ENCODE data around the gene GCAT.

Gene GCAT

GRCh38 chr22:37804881-37805809 is 2.6 kb upstream of the GCAT start:
- ATAC-seq, result peak; percentile 25
- no peak for TF ChIP-seq PATZ1 (CRISPR knock-in tag; IDR thresholded peaks at IDR 0.05; ENCODE audit: borderline replicate concordance)
- no peak for TF ChIP-seq ZC3H10 (CRISPR knock-in tag; IDR thresholded peaks at IDR 0.05)
- no peak for TF ChIP-seq PPARA (CRISPR knock-in tag; IDR thresholded peaks at IDR 0.05; ENCODE audit: borderline replicate concordance)
- 0 out of 2 replicates have a peak, but pooled peaks have one; percentile 39 for TF ChIP-seq GLIS3 (CRISPR knock-in tag; IDR thresholded peaks at IDR 0.05)
- TF ChIP-seq TOX (CRISPR knock-in tag; IDR thresholded peaks at IDR 0.05; ENCODE audit: borderline replicate concordance), result no peak
- TF ChIP-seq ZNF565 (CRISPR knock-in tag; conservative IDR thresholded peaks at IDR 0.05; ENCODE audit: low read depth), result 0 out of 2 replicates have a peak, but pooled peaks have one; percentile 30
- TF ChIP-seq ZFP30 (CRISPR knock-in tag; IDR thresholded peaks at IDR 0.05), result no peak
- TF ChIP-seq ESRRG (CRISPR knock-in tag; IDR thresholded peaks at IDR 0.05), result no peak
- no peak for TF ChIP-seq ARNTL (CRISPR knock-in tag; IDR thresholded peaks at IDR 0.05; ENCODE audit: borderline replicate concordance, low read depth)
- TF ChIP-seq, protein P1, sequence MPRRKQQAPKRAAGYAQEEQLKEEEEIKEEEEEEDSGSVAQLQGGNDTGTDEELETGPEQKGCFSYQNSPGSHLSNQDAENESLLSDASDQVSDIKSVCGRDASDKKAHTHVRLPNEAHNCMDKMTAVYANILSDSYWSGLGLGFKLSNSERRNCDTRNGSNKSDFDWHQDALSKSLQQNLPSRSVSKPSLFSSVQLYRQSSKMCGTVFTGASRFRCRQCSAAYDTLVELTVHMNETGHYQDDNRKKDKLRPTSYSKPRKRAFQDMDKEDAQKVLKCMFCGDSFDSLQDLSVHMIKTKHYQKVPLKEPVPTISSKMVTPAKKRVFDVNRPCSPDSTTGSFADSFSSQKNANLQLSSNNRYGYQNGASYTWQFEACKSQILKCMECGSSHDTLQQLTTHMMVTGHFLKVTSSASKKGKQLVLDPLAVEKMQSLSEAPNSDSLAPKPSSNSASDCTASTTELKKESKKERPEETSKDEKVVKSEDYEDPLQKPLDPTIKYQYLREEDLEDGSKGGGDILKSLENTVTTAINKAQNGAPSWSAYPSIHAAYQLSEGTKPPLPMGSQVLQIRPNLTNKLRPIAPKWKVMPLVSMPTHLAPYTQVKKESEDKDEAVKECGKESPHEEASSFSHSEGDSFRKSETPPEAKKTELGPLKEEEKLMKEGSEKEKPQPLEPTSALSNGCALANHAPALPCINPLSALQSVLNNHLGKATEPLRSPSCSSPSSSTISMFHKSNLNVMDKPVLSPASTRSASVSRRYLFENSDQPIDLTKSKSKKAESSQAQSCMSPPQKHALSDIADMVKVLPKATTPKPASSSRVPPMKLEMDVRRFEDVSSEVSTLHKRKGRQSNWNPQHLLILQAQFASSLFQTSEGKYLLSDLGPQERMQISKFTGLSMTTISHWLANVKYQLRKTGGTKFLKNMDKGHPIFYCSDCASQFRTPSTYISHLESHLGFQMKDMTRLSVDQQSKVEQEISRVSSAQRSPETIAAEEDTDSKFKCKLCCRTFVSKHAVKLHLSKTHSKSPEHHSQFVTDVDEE (CRISPR knock-in tag; IDR thresholded peaks at IDR 0.05), result 0 out of 2 replicates have a peak, but pooled peaks have one; percentile 72
- no peak for TF ChIP-seq TCF4 (CRISPR knock-in tag; IDR thresholded peaks at IDR 0.05; ENCODE audit: borderline replicate concordance)
- TF ChIP-seq, protein P2, sequence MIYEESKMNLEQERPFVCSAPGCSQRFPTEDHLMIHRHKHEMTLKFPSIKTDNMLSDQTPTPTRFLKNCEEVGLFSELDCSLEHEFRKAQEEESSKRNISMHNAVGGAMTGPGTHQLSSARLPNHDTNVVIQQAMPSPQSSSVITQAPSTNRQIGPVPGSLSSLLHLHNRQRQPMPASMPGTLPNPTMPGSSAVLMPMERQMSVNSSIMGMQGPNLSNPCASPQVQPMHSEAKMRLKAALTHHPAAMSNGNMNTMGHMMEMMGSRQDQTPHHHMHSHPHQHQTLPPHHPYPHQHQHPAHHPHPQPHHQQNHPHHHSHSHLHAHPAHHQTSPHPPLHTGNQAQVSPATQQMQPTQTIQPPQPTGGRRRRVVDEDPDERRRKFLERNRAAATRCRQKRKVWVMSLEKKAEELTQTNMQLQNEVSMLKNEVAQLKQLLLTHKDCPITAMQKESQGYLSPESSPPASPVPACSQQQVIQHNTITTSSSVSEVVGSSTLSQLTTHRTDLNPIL (CRISPR knock-in tag; IDR thresholded peaks at IDR 0.05; ENCODE audit: low read depth), result no peak
- TF ChIP-seq ISL1 (CRISPR knock-in tag; IDR thresholded peaks at IDR 0.05), result no peak
- no peak for TF ChIP-seq BACH2 (CRISPR knock-in tag; IDR thresholded peaks at IDR 0.05; ENCODE audit: borderline replicate concordance)
- TF ChIP-seq, protein P3, sequence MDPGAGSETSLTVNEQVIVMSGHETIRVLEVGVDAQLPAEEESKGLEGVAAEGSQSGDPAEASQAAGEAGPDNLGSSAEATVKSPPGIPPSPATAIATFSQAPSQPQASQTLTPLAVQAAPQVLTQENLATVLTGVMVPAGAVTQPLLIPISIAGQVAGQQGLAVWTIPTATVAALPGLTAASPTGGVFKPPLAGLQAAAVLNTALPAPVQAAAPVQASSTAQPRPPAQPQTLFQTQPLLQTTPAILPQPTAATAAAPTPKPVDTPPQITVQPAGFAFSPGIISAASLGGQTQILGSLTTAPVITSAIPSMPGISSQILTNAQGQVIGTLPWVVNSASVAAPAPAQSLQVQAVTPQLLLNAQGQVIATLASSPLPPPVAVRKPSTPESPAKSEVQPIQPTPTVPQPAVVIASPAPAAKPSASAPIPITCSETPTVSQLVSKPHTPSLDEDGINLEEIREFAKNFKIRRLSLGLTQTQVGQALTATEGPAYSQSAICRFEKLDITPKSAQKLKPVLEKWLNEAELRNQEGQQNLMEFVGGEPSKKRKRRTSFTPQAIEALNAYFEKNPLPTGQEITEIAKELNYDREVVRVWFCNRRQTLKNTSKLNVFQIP (CRISPR knock-in tag; IDR thresholded peaks at IDR 0.05; ENCODE audit: borderline replicate concordance, low read depth), result no peak
- no peak for TF ChIP-seq RARB (CRISPR knock-in tag; IDR thresholded peaks at IDR 0.05)
- TF ChIP-seq ZFP3 (CRISPR knock-in tag; IDR thresholded peaks at IDR 0.05), result no peak
- no peak for TF ChIP-seq CSDC2 (CRISPR knock-in tag; IDR thresholded peaks at IDR 0.05)
- no peak for TF ChIP-seq ZNF70 (CRISPR knock-in tag; IDR thresholded peaks at IDR 0.05)
- TF ChIP-seq SNAI2 (CRISPR knock-in tag; IDR thresholded peaks at IDR 0.05), result no peak
- TF ChIP-seq ZNF8 (CRISPR knock-in tag; IDR thresholded peaks at IDR 0.05), result no peak
- TF ChIP-seq OSR1 (CRISPR knock-in tag; IDR thresholded peaks at IDR 0.05), result no peak

- no peak for ATAC-seq
- TF ChIP-seq, protein P3 (CRISPR knock-in tag; IDR thresholded peaks at IDR 0.05; ENCODE audit: borderline replicate concordance, low read depth), result no peak
- no peak for TF ChIP-seq ISL1 (CRISPR knock-in tag; IDR thresholded peaks at IDR 0.05)
- TF ChIP-seq PATZ1 (CRISPR knock-in tag; IDR thresholded peaks at IDR 0.05; ENCODE audit: borderline replicate concordance), result no peak
- TF ChIP-seq ZC3H10 (CRISPR knock-in tag; IDR thresholded peaks at IDR 0.05), result no peak
- TF ChIP-seq ZFP30 (CRISPR knock-in tag; IDR thresholded peaks at IDR 0.05), result no peak
- no peak for TF ChIP-seq ESRRG (CRISPR knock-in tag; IDR thresholded peaks at IDR 0.05)
- no peak for TF ChIP-seq ZNF565 (CRISPR knock-in tag; conservative IDR thresholded peaks at IDR 0.05; ENCODE audit: low read depth)
- no peak for TF ChIP-seq BACH2 (CRISPR knock-in tag; IDR thresholded peaks at IDR 0.05; ENCODE audit: borderline replicate concordance)
- no peak for TF ChIP-seq PPARA (CRISPR knock-in tag; IDR thresholded peaks at IDR 0.05; ENCODE audit: borderline replicate concordance)
- no peak for TF ChIP-seq ZNF8 (CRISPR knock-in tag; IDR thresholded peaks at IDR 0.05)
- TF ChIP-seq, protein P1 (CRISPR knock-in tag; IDR thresholded peaks at IDR 0.05), result no peak
- no peak for TF ChIP-seq ZNF70 (CRISPR knock-in tag; IDR thresholded peaks at IDR 0.05)
- TF ChIP-seq RARB (CRISPR knock-in tag; IDR thresholded peaks at IDR 0.05), result no peak
- no peak for TF ChIP-seq CSDC2 (CRISPR knock-in tag; IDR thresholded peaks at IDR 0.05)
- TF ChIP-seq TCF4 (CRISPR knock-in tag; IDR thresholded peaks at IDR 0.05; ENCODE audit: borderline replicate concordance), result no peak
Measured at GRCh38 chr22:37805810-37806277, 1.9 kb upstream of the GCAT start.

All from SK-N-SH treated with all-trans-retinoic acid at 6 μM for 48 hours (cell line).